Parathyroid adenoma (tissue), 2 donors: ENCODE measurements around the gene EIF4H.

Experiments
- H2AFZ ChIP-seq: fragments of 300-600 bp; sonication (generic); one replicate; pipeline ENCODE4 v1.7.0; 2017; ENCODE audit warnings: antibody characterized with exemption, mild to moderate bottlenecking
- H3K27ac ChIP-seq: fragments of 300-600 bp; sonication (generic); one replicate; pipeline ENCODE4 v1.7.0; 2017
- H3K27me3 ChIP-seq: fragments of 300-600 bp; sonication (generic); one replicate; pipeline ENCODE4 v1.7.0; 2017; ENCODE audit warnings: low read length; ENCODE audit not compliant: control insufficient read depth, insufficient read depth
- H3K36me3 ChIP-seq: fragments of 300-600 bp; sonication (generic); one replicate; pipeline ENCODE4 v1.7.0; 2017; ENCODE audit warnings: low read length; ENCODE audit not compliant: control insufficient read depth, insufficient read depth
- H3K4me1 ChIP-seq: fragments of 300-600 bp; sonication (generic); one replicate; pipeline ENCODE4 v1.7.0; 2017; ENCODE audit warnings: control low read depth
- H3K4me2 ChIP-seq: fragments of 300-600 bp; sonication (generic); one replicate; pipeline ENCODE4 v1.7.0; 2017; ENCODE audit warnings: low read length
- H3K4me3 ChIP-seq: fragments of 300-600 bp; sonication (generic); one replicate; pipeline ENCODE4 v1.7.0; 2017; ENCODE audit warnings: low read depth, low read length
- H3K79me2 ChIP-seq: fragments of 300-600 bp; sonication (generic); one replicate; pipeline ENCODE4 v1.7.0; 2017; ENCODE audit warnings: control low read depth
- H3K9ac ChIP-seq: fragments of 300-600 bp; sonication (generic); one replicate; pipeline ENCODE4 v1.7.0; 2017; ENCODE audit warnings: mild to moderate bottlenecking
- H3K9me3 ChIP-seq: fragments of 300-600 bp; sonication (generic); one replicate; pipeline ENCODE4 v1.7.0; 2017; ENCODE audit warnings: low read length; ENCODE audit not compliant: control insufficient read depth
- TF ChIP-seq, protein P1 (sequence below): fragments of 300-600 bp; sonication (generic); IDR thresholded peaks from one replicate; pipeline ENCODE4 v1.7.0; 2017; ENCODE audit warnings: antibody characterized with exemption, mild to moderate bottlenecking
- donor health status: primary hyperparathyroidism.

EIF4H gene

DNA sequence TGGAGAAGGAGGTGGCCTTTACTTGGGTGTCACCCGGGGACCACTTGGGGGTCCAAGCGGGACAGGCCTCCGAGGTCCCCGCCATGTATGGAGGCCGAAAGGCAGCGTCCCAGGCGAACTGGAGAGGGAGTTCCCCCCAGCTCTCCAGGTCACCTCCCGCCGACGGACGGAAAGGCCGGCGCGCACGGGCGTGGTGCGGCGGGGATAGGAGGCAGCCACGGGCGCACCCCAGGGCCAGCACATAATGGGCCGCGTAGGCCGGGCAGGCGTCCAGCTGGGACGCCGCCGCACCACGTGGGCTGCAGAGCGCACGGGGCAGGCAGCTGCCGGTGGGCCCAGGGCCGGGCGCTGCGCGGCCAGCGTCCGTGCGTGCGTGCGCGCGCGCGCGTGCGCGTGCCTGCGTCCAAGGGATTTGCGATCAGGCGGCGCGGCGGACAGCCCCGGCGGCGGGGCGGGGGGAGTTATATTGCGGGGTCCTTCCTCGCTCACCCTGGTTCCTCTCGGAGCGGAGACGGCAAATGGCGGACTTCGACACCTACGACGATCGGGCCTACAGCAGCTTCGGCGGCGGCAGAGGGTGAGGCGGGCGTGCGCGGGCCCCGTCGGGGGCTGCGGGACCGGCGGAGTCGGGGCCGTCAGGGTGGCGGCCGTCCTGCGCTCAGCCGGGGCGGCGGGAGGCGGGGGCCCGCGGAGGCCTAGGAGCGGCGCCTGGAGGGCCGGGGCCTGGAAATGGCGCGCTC lies at the start of gene EIF4H:
EIF4H (plus strand) TSS at position 491 of the 740 bp plus-strand sequence; CDS start at position 519, 28 bp downstream.
- peak within 1 kb of the TSS; percentile 94 for H3K4me3 ChIP-seq
- peaks cover 19% of the 10 kb centered on the region for H3K4me1 ChIP-seq
- H3K4me2 ChIP-seq, result peak within 1 kb of the TSS; percentile 99

DNA sequence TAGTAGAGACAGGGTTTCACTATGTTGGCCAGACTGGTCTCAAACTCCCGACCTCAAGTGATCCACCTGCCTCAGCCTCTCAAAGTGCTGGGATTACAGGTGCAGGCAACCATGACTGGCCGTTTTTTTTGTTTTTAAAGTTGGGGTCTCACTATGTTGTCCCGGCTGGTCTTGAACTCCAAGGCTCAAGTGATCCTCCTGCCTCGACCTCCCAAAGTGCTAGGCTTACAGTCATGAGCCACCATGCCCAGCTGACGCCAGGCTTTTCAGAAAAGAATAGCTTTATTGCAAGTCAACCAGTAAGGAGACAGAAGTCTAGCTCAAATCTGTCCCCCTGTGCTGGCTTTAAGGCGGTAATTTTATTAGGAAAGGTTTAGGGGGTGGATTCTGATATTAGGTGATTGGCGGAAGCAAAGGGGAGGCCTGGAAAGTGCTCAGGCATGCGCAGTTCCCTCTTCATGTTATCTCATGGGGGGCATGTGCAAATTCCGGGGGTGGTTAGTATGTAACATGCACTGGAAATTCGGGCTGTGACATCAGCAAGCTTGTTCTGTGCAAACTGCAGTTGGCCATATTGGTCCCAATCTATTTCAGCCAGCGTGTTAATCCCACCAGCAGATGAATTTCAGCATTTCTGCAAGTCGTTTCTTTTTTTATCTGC lies 47.8 kb upstream of the EIF4H start:
- Histone ChIP-seq H3K9ac (no peak overlapping the region), H3K4me3 (no peak overlapping the region), H3K27me3 (no peaks in the 10 kb centered on the region), H3K4me2 (no peak overlapping the region), H3K27ac (no peak overlapping the region), H3K9me3 (no peaks in the 10 kb centered on the region), H3K36me3 (no peaks in the 10 kb centered on the region), H3K4me1 (no peaks in the 10 kb centered on the region), H2AFZ (no peak overlapping the region), H3K79me2 (no peaks in the 10 kb centered on the region)
- TF ChIP-seq, protein P1, sequence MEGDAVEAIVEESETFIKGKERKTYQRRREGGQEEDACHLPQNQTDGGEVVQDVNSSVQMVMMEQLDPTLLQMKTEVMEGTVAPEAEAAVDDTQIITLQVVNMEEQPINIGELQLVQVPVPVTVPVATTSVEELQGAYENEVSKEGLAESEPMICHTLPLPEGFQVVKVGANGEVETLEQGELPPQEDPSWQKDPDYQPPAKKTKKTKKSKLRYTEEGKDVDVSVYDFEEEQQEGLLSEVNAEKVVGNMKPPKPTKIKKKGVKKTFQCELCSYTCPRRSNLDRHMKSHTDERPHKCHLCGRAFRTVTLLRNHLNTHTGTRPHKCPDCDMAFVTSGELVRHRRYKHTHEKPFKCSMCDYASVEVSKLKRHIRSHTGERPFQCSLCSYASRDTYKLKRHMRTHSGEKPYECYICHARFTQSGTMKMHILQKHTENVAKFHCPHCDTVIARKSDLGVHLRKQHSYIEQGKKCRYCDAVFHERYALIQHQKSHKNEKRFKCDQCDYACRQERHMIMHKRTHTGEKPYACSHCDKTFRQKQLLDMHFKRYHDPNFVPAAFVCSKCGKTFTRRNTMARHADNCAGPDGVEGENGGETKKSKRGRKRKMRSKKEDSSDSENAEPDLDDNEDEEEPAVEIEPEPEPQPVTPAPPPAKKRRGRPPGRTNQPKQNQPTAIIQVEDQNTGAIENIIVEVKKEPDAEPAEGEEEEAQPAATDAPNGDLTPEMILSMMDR, result no peak

More for the DNA sequence above, at the start of gene EIF4H:
- H3K27me3 ChIP-seq, result no peaks in the 10 kb centered on the region
- no peaks in the 10 kb centered on the region for H3K9me3 ChIP-seq
- H3K36me3 ChIP-seq, result no peaks in the 10 kb centered on the region
- H3K79me2 ChIP-seq, result peaks cover 44% of the 10 kb centered on the region
- peak within 1 kb of the TSS; percentile 80 for H3K27ac ChIP-seq
- peak within 1 kb of the TSS; percentile 99 for H2AFZ ChIP-seq
- peak within 1 kb of the TSS; percentile 90 for H3K9ac ChIP-seq
- TF ChIP-seq, protein P1, result no peak

GRCh38 chr7:74129887-74130286 lies 44.3 kb upstream of the EIF4H start:
- TF ChIP-seq, protein P1, result no peak
- Histone ChIP-seq H3K4me3 (no peak overlapping the region), H3K27me3 (no peaks in the 10 kb centered on the region), H3K9ac (no peak overlapping the region), H3K27ac (no peak overlapping the region), H3K79me2 (no peaks in the 10 kb centered on the region), H2AFZ (no peak overlapping the region), H3K4me2 (no peak overlapping the region), H3K36me3 (no peaks in the 10 kb centered on the region), H3K4me1 (no peaks in the 10 kb centered on the region), H3K9me3 (no peaks in the 10 kb centered on the region)

GRCh38 chr7:74130518-74130917 lies 43.6 kb upstream of the EIF4H start:
- Histone ChIP-seq H3K4me3 (no peak overlapping the region), H3K9ac (no peak overlapping the region), H3K4me1 (no peaks in the 10 kb centered on the region), H3K27ac (no peak overlapping the region), H3K9me3 (no peaks in the 10 kb centered on the region), H3K4me2 (no peak overlapping the region), H3K27me3 (no peaks in the 10 kb centered on the region), H3K79me2 (no peaks in the 10 kb centered on the region), H3K36me3 (no peaks in the 10 kb centered on the region), H2AFZ (no peak overlapping the region)
- TF ChIP-seq, protein P1, result no peak
